ENCODE measurements around the gene HTRA3. TPM values are rescaled to one million over a fixed set of nuclear protein-coding genes. Genes with fewer than 3 reads are reported as not detected.

HTRA3 gene
- total and polyA plus RNA-seq, 2 of the 8 experiments (the other 6 are each of a cell fraction or from before 2014, with no cell fraction given) = 3.2 to 5.8 TPM

- H4K20me1 ChIP-seq (replicated peaks in 1 of 2; ENCODE audit: control insufficient read depth in 1 of 2, insufficient read depth in 2 of 2, low read length in 2 of 2) = peaks cover 0 to 2% of the 10 kb centered on the region in 2 experiments
- no peak overlapping the region for H3K4me3 ChIP-seq (ENCODE audit: extremely low read depth in 1 of 4, insufficient read depth in 2 of 4, low read depth in 3 of 4, low read length in 4 of 4)
- no peak overlapping the region for H2AK5ac ChIP-seq (ENCODE audit: low read depth, low read length)
- H2BK5ac ChIP-seq (ENCODE audit: low read depth, low read length) = no peak overlapping the region
- WGBS, 2 experiments (ENCODE audit: extremely low coverage in 1 of 2, insufficient coverage in 1 of 2, insufficient read length in 1 of 2, insufficient replicate concordance in 2 of 2, low coverage in 1 of 2, low lambda C conversion rate in 2 of 2, missing lambda C conversion rate in 1 of 2) = 86% methylated on average over 29 of the region's 29 CpGs; no CpG with 5 or more reads in 1 of the 2 experiments
- no peak for FAIRE-seq
- H3K79me1 ChIP-seq (ENCODE audit: low read depth, low read length) = no peaks in the 10 kb centered on the region
- no peak overlapping the region for H2BK15ac ChIP-seq (ENCODE audit: low read length)
- H3K56ac ChIP-seq (replicated peaks; ENCODE audit: insufficient read length, low read depth, low read length) = no peak overlapping the region
- H3K4me1 ChIP-seq (replicated peaks in 1 of 4; ENCODE audit: control insufficient read depth in 3 of 4, insufficient read depth in 4 of 4, low read length in 3 of 4) = no peaks in the 10 kb centered on the region
- no peak overlapping the region for H2AFZ ChIP-seq (ENCODE audit: low read length)
- no peak overlapping the region; the same call in 1 of the 2 replicates for H2BK12ac ChIP-seq (ENCODE audit: low read depth, low read length)
- H4K5ac ChIP-seq (ENCODE audit: insufficient read length, low read depth, low read length) = no peak overlapping the region
- no peak overlapping the region for H2BK120ac ChIP-seq (replicated peaks; ENCODE audit: low read depth, low read length)
- no peaks in the 10 kb centered on the region for H3K27me3 ChIP-seq (replicated peaks in 1 of 4; ENCODE audit: control insufficient read depth in 3 of 4, extremely low read depth in 1 of 4, insufficient read depth in 3 of 4, low read length in 3 of 4)
- no peak for DNase-seq (ENCODE audit: low read depth in 1 of 2, low spot score in 2 of 2)
- H3K9me3 ChIP-seq (ENCODE audit: insufficient read depth in 2 of 2, low read depth in 1 of 2, low read length in 1 of 2) = 0 out of 4 replicates have a peak, but pooled peaks cover 0 to 2% of the 10 kb centered on the region in 2 experiments
- H3K14ac ChIP-seq (ENCODE audit: insufficient read length) = no peak overlapping the region
- no peak overlapping the region for H3K18ac ChIP-seq (ENCODE audit: extremely low read depth, low read length)
- ChIA-PET POLR2A (ENCODE audit: partially characterized antibody) (interaction anchor here (1.1 kb wide), 1 partner anchor 11 kb away, joined by 3 read pairs; no protein-coding TSS in a partner anchor), CTCF (ENCODE audit: partially characterized antibody) (interaction anchor here (0.8 to 3.3 kb wide), 9 partner anchors 15 to 135 kb away, joined by 3 to 25 read pairs (median 4); no protein-coding TSS in a partner anchor)
- no peak overlapping the region for H3K4ac ChIP-seq (replicated peaks; ENCODE audit: insufficient read length, low read depth, low read length)
- H3K9ac ChIP-seq (replicated peaks in 1 of 4; ENCODE audit: extremely low read depth in 1 of 4, low read depth in 3 of 4, low read length in 3 of 4) = no peak overlapping the region
- H3K4me2 ChIP-seq (ENCODE audit: insufficient read depth in 1 of 2, low read depth in 2 of 2, low read length in 2 of 2) = no peak overlapping the region
- no peak overlapping the region for H3K23ac ChIP-seq (ENCODE audit: insufficient read length)
- no peak overlapping the region for H4K8ac ChIP-seq (ENCODE audit: extremely low read depth, insufficient read depth, low read length)
- no peak overlapping the region for H4K91ac ChIP-seq (replicated peaks; ENCODE audit: insufficient read length, low read length)
- H3K23me2 ChIP-seq (ENCODE audit: low read depth, low read length) = peaks cover 5% of the 10 kb centered on the region; the same call in 1 of the 2 replicates
- H2BK20ac ChIP-seq (ENCODE audit: low read length) = no peak overlapping the region
- no peaks in the 10 kb centered on the region for H3K79me2 ChIP-seq (ENCODE audit: control insufficient read depth in 1 of 2, insufficient read depth in 2 of 2, low read length in 2 of 2)
- H3K36me3 ChIP-seq (ENCODE audit: control insufficient read depth in 2 of 4, insufficient read depth in 4 of 4, low read length in 3 of 4) = no peaks in the 10 kb centered on the region
- no peak overlapping the region for H3K27ac ChIP-seq (ENCODE audit: low read depth, low read length)
- TF ChIP-seq EP300 (IDR thresholded peaks at IDR 0.05; ENCODE audit: borderline replicate concordance in 1 of 2, low read depth in 2 of 2, low read length in 2 of 2) (no peak), RNF2 (IDR thresholded peaks at IDR 0.05; ENCODE audit: borderline replicate concordance, low read depth, low read length, missing control alignments, poor library complexity, severe bottlenecking) (no peak), HDAC2 (IDR thresholded peaks at IDR 0.05; ENCODE audit: borderline replicate concordance in 1 of 2, low read depth in 2 of 2, low read length in 2 of 2) (no peak), POU5F1 (IDR thresholded peaks at IDR 0.05; ENCODE audit: low read depth, low read length) (no peak), PHF8 (conservative IDR thresholded peaks at IDR 0.05; ENCODE audit: low read depth, low read length) (no peak), GTF2F1 (IDR thresholded peaks at IDR 0.05; ENCODE audit: borderline replicate concordance, low read depth, low read length) (no peak), BACH1 (IDR thresholded peaks at IDR 0.05; ENCODE audit: low read length) (no peak), YY1 (IDR thresholded peaks at IDR 0.05; ENCODE audit: low read depth, low read length) (no peak), ATF3 (IDR thresholded peaks at IDR 0.05; ENCODE audit: insufficient read depth, low read depth, low read length) (no peak), SRF (IDR thresholded peaks at IDR 0.05; ENCODE audit: low read depth, low read length) (no peak), JUN (IDR thresholded peaks at IDR 0.05; ENCODE audit: low read depth, low read length) (no peak)
Measured at GRCh38 chr4:8289956-8290700, 20.6 kb downstream of the HTRA3 start.

Measured in H1 (cell line).